ENCODE data around the gene PIH1D2.
"Not testable (repeated sequence)": the region's sequence is repeated elsewhere in the genome, so short reads cannot be mapped to it uniquely, and the experiment has no call there.

PIH1D2 gene

DNA sequence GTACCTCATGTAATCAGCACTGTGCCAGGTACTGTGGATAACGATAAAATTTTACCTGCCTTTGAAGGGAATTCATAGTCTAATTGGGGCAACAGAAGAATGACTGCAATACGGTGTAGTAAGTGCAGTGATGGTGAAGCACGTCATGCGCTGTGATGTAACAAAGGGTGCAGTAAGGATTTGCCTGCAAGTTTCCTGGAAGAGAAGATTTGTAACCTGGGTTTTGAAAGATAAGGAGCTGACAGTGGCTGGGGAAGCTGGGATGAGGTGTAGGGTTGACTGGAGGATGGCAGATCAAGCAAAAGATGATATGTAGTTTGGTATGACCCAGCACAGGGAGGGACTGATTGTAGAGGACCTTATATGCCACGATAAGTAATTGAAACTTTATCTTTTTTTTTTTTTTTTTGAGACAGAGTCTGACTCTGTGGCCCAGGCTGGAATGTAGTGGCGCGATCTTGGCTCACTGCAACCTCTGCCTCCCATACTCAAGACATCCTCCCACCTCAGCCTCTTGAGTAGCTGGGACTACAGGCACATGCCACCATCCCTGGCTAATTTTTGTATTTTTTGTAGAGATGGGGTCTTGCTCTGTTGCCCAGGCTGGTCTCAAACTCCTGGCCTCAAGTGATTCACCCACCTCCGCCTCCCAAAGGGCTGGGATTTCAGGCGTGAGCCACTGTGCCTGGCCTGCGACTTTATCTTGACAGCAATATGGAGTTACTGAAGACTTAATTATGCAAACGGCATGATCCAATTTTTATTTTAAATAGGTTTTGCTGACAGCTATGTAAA, 24.1 kb upstream of the PIH1D2 start:
- DNase-seq = no peak
- Histone ChIP-seq H3K27ac (no peak overlapping the region), H3K27me3 (ENCODE audit: insufficient read depth, low read depth, severe bottlenecking) (no peaks in the 10 kb centered on the region), H3K4me3 (ENCODE audit: low read depth, low read length) (no peak overlapping the region), H3K9me3 (ENCODE audit: severe bottlenecking) (no peaks in the 10 kb centered on the region), H3K36me3 (peaks cover 26% of the 10 kb centered on the region)
- TF ChIP-seq, protein P1, sequence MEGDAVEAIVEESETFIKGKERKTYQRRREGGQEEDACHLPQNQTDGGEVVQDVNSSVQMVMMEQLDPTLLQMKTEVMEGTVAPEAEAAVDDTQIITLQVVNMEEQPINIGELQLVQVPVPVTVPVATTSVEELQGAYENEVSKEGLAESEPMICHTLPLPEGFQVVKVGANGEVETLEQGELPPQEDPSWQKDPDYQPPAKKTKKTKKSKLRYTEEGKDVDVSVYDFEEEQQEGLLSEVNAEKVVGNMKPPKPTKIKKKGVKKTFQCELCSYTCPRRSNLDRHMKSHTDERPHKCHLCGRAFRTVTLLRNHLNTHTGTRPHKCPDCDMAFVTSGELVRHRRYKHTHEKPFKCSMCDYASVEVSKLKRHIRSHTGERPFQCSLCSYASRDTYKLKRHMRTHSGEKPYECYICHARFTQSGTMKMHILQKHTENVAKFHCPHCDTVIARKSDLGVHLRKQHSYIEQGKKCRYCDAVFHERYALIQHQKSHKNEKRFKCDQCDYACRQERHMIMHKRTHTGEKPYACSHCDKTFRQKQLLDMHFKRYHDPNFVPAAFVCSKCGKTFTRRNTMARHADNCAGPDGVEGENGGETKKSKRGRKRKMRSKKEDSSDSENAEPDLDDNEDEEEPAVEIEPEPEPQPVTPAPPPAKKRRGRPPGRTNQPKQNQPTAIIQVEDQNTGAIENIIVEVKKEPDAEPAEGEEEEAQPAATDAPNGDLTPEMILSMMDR (IDR thresholded peaks at IDR 0.05; ENCODE audit: low read depth, low read length) = no peak

DNA sequence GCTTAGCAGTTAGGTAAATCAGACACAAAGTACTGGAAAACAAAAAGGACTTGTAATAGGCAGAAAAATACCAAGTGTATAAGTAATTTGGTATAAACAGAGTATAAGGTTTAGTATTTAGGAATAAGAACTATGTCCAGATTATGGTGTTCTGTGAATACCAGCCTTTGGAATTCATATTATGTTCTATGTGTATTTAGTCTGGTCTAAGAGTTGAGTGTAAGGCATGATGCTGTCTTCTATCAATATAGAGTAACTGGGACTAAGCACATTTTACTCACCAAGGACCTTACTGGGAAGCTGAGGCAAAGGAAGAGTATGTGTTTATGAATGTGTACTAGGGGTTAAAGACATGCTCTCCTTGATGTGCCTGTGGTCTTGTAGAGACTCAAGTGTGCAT, 22.4 kb upstream of the PIH1D2 start:
- no peaks in the 10 kb centered on the region for H3K9me3 ChIP-seq (ENCODE audit: severe bottlenecking)
- DNase-seq = no peak
- TF ChIP-seq, protein P1 (IDR thresholded peaks at IDR 0.05; ENCODE audit: low read depth, low read length) = no peak
- H3K27ac ChIP-seq = no peak overlapping the region
- H3K36me3 ChIP-seq = peaks cover 39% of the 10 kb centered on the region
- H3K27me3 ChIP-seq (ENCODE audit: insufficient read depth, low read depth, severe bottlenecking) = no peaks in the 10 kb centered on the region
- H3K4me3 ChIP-seq (ENCODE audit: low read depth, low read length) = no peak overlapping the region

DNA sequence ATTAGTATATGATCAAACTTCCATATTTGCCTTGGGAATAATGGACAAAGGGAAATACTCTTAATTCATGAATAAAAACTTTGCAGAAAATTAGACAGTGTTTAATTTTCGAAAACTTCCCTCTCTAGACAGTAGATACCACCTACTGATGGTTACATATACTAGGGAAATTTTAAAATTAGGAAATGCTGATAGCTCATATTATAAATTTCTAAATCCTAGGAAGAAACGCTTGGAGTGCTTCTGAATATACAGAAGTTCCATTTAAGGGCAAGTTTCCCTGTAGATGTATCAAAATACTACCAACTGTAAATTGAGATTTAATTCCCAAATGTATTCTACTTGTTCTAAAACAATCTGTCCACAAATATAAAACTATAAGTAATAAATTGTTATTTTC, 21.5 kb upstream of the PIH1D2 start:
- not testable (repeated sequence) for H3K9me3 ChIP-seq (ENCODE audit: severe bottlenecking); H3K27me3 ChIP-seq (ENCODE audit: insufficient read depth, low read depth, severe bottlenecking); H3K4me3 ChIP-seq (ENCODE audit: low read depth, low read length); H3K27ac ChIP-seq; DNase-seq
- peaks cover 45% of the 10 kb centered on the region for H3K36me3 ChIP-seq

DNA sequence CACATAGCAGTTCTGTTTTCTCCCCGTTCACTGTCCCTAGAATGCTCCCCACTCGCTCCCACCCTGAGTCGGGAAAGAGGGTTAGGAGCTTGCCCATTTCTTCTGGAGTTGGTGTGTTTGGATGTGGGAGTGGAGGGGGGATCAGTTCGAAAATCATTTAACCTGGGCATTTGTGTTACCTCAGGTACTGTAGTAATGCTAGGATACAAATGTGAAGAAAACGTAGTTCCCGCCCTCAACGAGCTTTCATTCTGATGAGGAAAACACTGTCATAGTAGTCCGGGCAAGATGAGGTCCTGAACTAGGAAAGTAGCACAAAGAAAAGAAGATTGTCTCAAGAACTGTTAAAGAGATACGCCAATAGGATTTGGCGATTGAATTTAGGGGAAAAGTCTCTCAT, 13.4 kb upstream of the PIH1D2 start:
- H3K36me3 ChIP-seq = peaks cover 78% of the 10 kb centered on the region
- DNase-seq = no peak
- H3K27me3 ChIP-seq (ENCODE audit: insufficient read depth, low read depth, severe bottlenecking) = no peaks in the 10 kb centered on the region
- TF ChIP-seq, protein P1 (IDR thresholded peaks at IDR 0.05; ENCODE audit: low read depth, low read length) = no peak
- peak overlapping the region; percentile 77 for H3K27ac ChIP-seq
- peak overlapping the region; percentile 64 for H3K4me3 ChIP-seq (ENCODE audit: low read depth, low read length)
- no peaks in the 10 kb centered on the region for H3K9me3 ChIP-seq (ENCODE audit: severe bottlenecking)

DNA sequence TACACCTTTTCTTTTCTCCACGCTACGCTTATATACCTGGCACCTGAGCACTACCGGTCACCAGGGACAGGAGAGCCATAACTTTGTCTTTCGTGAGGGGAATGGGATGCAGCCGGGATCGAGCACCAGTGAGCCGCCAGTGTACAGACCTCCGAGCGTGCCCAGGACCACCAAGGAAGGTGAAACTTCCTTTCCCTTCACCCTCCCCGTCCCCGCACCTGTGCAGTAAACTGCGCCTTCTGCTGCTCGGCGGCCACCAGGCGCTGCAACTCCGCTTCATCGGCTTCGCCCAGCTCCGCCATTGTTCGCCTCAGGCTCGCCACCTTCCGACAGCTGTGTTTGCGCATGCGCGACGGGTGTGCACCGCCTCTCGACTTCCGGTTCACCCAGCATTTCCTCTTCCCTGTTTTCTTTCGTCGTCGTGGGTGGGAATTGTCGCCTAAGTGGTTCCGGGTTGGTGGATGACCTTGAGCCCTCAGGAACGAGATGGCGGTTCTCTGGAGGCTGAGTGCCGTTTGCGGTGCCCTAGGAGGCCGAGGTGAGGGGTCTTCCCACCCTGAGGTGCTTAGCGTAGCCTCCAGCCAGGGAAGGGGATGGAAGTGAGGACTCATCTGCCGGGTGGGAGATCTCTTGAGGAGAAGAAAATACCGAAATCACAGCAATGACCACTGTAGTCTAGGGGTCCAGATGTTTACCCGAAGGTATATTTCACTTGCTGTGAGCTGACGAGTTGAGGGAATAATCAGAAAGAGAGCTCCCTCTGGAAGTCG, 12.8 kb upstream of the PIH1D2 start, which contains the start of the genes SDHD and TIMM8B:
Gene SDHD, plus strand, starts transcription at position 452 of the 770 bp plus-strand sequence. Its CDS starts 35 bp downstream, at position 487.
Gene TIMM8B, minus strand, starts transcription at position 335 of the 770 bp plus-strand sequence. Its CDS starts 33 bp downstream, at position 302.
- peak; percentile 97 for DNase-seq

More for the DNA sequence above, 12.8 kb upstream of the PIH1D2 start, which contains the start of the genes SDHD and TIMM8B:
- no peaks in the 10 kb centered on the region for H3K9me3 ChIP-seq (ENCODE audit: severe bottlenecking)
- peak within 1 kb of the TSS; percentile 64 for H3K4me3 ChIP-seq (ENCODE audit: low read depth, low read length)
- no peaks in the 10 kb centered on the region for H3K27me3 ChIP-seq (ENCODE audit: insufficient read depth, low read depth, severe bottlenecking)
- peak within 1 kb of the TSS; percentile 77 for H3K27ac ChIP-seq
- TF ChIP-seq, protein P1 (IDR thresholded peaks at IDR 0.05; ENCODE audit: low read depth, low read length) = peak; percentile 39
- peaks cover 81% of the 10 kb centered on the region for H3K36me3 ChIP-seq
